ENCODE measurements around the gene IFNA14.
"Not testable (repeated sequence)": the region's sequence is repeated elsewhere in the genome, so short reads cannot be mapped to it uniquely, and the experiment has no call there.

IFNA14 gene

GRCh38 chr9:21213411-21214326 lies 26.1 kb downstream of the IFNA14 start:
- not testable (repeated sequence) for DNase-seq (ENCODE audit: low read depth in 3 of 3)

GRCh38 chr9:21212160-21212559 lies 27.6 kb downstream of the IFNA14 start:
- not testable (repeated sequence) for DNase-seq (ENCODE audit: low read depth in 3 of 3)

- DNase-seq (ENCODE audit: low read depth in 3 of 3): not testable (repeated sequence)
These were observed 29.0 kb downstream of the IFNA14 start for GRCh38 chr9:21210782-21211181.

GRCh38 chr9:21210311-21210710 lies 29.5 kb downstream of the IFNA14 start:
- no peak for DNase-seq (ENCODE audit: low read depth in 3 of 3)

- DNase-seq (ENCODE audit: low read depth in 3 of 3): not testable (repeated sequence)
These were observed 32.8 kb downstream of the IFNA14 start, which contains the start of gene IFNA10 for GRCh38 chr9:21207043-21207442. Gene IFNA10, minus strand, starts transcription at chr9:21207143. Its CDS starts 46 bp downstream, at chr9:21207097.

- no peak for DNase-seq (ENCODE audit: low read depth in 3 of 3)
These were observed 34.6 kb downstream of the IFNA14 start for GRCh38 chr9:21205204-21205603.

- not testable (repeated sequence) for DNase-seq (ENCODE audit: low read depth in 3 of 3)
These were observed 37.7 kb downstream of the IFNA14 start, which contains the start of gene IFNA7 for GRCh38 chr9:21202105-21202504. Gene IFNA7, minus strand, starts transcription at chr9:21202205. Its CDS starts 40 bp downstream, at chr9:21202165.

- DNase-seq (ENCODE audit: low read depth in 3 of 3): not testable (repeated sequence)
These were observed 44.7 kb downstream of the IFNA14 start for GRCh38 chr9:21194867-21195776.
